Fibroblast of upper back skin (primary cell): Measurements from ENCODE around the gene TAF6L.
A peak's percentile ranks its signal among the peaks of the same experiment; 100 is the strongest.
"Not testable (repeated sequence)": the region's sequence is repeated elsewhere in the genome, so short reads cannot be mapped to it uniquely, and the experiment has no call there.

Experiments
- DNase-seq: peaks from one replicate; pipeline ENCODE4 v3.0.0-alpha.2; 2013

The TAF6L gene

DNA sequence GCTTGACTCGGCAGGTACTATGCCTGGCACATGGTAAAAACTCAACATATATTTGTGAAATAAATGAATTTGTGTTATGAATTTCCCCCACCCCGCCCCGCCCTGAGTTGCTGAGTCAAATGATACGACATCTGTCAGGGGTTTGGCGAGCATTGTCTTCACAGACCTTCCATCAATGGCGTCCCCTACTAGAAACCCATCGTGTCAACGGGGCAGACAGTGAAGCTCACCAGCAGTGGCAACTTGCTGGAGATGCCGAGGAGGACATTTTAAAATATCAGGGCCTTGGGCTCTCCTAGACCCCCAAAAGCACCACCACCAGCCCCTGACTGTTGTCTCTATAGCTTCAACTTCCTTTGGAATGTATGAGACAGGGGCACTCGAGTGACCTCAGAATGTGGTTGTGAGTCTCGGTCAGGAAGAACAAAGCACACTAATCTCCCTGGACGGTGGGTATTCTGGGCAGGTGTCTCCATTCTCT lies 34.8 kb downstream of the TAF6L start:
- no peak for DNase-seq

DNA sequence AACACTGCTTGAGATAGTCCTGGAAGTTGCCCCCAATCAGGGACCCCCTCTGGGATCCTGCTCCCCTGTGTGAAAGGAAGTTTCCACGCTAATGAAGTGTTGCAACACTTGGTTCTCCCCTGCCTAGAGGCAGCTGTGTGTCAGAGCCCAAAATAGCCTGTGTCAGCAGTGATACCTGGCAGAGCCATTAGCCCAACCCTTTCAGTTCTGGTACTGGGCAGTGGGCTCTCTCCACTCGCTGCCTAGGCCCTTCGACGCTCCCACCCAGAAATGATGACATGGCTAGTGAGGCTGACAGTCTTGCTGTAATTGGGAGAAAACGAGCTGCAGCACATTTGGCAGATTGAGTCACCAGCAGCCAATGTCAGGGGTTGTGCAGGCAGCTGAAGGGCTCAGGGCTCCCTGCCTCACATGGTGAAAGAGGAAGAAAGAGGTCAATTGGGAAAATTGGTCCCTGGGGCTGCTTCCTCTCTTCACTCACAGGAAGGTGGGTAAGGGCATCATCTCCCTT lies 35.5 kb downstream of the TAF6L start:
- no peak for DNase-seq

DNA sequence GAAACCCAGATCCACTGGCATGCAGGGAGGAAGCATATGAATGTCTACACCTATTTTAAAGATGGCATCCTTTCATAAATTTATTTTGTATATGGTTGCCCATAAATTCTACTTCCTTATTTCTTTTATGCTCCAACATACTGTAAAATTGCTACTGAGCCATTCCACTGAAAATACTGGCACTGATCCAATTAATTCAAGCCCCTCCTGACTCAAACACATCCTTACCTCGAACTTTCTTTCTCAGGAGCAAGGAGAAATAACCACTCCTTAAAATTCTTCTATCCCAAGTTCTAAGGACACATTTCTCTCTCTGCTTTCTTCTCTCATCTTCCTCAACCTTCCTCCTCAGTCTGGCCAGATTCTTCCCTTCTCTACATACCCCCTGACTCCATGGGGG lies 39.6 kb downstream of the TAF6L start:
- no peak for DNase-seq

DNA sequence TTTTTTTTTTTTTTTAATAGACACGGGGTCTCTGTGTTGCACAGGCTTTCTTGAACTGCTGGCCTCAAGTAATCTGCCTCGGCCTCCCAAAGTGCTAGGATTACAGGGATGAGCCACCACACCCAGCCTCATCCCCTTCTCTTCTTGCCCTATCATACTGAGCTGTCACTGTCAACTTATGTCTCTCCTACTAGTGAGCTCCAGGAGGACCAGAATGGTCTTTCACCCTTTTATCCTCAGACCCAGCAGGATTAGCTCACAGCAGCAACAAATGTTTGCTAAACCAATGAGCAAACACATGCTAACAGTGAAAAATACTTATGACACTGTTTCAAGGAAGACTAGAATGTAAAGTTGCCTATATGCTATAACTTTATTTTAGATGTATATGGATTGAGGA lies 40.5 kb downstream of the TAF6L start:
- no peak for DNase-seq

DNA sequence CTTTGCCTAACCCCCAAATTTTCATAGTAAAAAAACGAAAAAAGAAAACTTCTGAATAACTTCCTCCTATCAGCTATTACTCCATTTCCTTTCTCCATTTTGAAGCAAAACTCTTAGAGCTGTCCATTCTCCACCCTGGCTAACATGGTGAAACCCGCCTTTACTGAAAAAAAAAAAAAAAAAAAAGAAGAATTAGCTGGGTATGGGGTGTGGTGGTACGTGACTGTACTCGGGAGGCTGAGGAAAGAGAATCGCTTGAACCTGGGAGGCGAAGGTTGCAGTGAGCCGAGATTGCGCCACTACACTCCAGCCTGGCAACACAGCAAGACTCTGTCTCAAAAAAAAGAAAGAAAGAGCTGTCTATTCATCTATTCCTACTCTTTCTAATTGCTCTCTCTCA lies 45.4 kb downstream of the TAF6L start:
- DNase-seq = no peak

DNA sequence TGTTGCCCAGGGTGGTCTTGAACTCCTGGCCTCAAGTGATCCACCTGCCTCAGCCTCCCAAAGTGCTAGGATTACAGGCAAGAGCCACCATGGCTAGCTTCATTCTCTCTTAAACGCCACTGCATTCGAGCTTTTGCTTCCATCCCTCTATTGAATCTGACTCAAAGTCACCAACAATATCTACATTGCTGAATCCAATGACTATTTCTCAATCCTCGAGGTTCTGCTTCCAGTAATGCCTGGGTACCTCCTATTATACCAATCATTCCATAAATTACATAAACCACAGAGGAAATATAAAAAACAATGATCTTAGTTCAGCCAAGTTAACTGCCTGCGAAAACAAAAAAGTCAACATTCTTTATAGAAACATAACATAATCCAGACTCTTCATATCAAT lies 45.9 kb downstream of the TAF6L start:
- DNase-seq = no peak

DNA sequence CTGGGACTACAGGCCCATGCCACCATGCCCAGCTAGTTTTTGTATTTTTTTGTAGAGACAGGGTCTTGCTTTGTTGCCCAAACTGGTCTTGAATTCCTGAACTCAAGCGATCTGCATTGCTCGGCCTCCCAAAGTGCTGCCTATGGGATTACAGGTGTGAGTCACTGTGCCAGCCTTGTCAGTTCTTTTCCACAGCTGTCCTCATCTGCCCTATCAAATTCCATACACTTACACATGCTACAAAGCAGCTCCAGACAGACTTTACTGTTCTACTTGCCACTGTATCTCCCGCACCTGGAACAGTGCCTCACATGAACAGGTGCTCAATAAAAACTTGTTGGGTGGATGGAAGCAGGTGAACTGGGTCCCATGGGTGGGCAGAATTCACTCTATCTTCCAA lies 52.5 kb downstream of the TAF6L start:
- no peak for DNase-seq

DNA sequence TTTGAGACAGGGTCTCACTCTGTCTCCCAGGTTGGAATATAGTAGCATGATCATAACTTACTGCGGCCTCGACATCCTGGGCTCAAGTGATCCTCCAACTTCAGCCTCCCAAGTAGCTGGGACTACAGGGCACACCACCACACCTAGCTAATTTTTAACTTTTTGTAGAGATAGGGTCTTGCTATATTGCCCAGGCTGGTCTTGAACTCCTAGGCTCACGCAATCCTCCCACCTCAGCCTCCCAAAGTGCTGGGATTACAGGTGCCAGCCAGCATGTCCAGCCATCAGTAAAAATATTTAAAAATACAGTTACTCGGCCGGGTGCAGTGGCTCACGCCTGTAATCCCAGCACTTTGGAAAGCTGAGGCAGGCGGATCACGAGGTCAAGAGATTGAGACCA lies 56.9 kb downstream of the TAF6L start:
- not testable (repeated sequence) for DNase-seq

DNA sequence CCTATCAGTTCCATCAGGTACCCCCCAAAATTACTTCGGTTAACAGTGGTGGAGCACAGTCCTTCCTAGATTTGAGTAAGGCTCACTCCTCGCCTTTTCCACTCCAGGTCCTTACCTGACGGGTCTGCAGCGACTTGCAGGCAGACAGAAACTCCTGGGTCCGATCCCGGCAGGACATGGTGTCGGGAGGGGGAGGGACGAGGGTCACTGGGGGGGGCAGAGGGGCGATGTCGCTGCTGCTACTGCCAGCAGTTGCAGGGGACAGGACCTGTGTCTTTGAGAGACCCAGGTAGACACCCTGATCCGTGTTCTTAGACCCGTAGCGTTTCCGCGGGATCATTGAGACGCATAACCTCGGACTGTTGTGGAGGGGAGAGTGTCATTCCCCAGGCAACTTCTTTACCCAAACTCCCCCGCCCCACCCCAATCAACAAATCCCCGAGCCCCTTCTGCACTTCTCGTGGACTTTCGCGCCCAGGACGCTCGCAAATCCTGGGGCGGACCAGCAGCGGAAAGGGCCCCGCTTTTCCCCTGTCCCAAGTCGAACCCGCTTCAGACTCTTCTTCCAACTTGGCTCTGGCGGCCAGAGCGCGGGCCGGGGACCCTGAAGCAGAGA lies 59.8 kb downstream of the TAF6L start:
- no peak for DNase-seq

DNA sequence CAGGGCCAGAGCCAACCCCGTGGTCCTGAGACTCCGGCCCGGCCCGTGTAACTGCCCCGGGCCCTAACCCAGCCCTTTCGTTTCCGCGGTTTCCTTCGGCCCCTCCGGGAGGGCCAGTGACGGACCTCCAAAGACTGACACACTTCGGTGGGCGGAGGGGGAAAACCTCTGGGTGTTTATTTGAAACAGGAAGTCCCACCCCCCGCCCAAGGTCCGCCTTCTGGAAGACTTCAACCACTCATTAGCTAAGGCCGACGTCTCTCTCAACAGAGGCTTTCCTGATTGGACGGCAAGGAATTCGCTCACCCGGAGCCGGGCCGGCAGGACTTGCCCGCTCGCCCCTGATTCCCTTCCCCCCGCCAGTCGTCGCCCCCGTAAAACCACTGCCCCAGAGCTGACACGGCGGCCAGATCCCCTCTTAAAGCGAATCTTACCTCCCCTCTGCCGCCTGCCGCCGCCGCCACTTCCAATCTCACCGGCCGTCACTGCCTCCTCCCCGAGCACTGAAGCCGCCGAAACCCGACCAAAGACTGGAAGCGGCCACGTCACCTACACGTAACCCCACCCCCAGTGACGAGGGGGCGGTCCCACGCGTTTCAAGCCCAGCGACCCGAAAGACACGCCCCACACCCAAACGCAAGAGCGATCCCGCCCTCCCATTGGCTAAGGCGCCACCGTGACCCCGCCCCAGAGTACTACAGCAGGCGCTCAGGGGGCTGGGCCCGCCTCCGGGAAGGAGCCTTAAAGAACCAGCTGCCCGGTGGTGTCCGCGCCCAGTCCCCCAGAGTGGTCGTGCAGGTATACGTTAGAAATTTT lies 60.5 kb downstream of the TAF6L start, which contains the start of gene STX5:
Gene STX5, minus strand, starts transcription at position 532 of the 816 bp plus-strand sequence. CDS start 808 bp downstream, outside the sequence.
- peak; percentile 98 for DNase-seq

DNA sequence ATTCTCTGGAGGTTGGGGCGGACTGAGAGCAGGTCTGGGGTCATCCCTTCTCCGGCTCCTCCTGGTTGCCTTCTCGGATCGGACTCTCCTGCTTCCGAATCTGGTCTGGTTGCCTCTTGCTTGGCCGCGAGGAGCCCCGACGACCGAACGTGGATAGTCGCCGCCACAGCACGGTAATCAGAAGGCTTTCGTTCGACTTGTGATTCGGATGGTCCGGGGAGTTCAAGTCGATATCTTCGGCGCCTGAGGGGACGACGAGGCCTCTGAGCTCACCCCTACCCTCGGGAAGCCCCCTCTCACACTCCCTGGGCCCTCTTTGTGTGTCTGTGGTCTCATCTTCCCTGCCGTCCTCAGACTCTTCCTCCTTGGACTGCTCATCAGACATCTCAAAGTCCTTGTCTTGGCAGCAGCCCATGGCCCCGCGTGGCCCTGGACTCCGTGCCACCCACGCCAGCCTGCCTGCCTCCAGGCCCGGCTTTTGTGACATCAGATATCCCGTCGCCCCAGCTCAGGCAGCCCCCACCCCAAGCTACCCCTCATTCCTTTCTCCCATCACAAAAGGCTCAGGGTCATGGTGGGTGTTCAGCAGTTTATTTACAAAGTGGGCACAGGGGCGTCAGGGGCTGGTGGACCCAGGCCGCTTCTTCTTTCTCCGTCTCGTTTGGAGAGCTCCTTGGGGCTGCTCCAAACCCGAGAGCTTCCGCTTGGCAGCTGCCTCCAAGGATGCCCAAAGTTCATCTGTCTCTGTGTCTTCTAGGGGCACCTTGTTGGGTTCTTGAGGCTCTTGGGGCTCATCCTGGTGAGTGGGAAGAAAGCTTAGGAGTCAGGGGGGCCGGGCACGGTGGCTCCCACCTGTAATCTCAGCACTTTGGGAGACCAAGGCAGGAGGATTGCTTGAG lies 61.4 kb downstream of the TAF6L start, which contains the start of gene TEX54:
Gene TEX54, minus strand, starts transcription at position 506 of the 899 bp plus-strand sequence.
- DNase-seq = no peak

DNA sequence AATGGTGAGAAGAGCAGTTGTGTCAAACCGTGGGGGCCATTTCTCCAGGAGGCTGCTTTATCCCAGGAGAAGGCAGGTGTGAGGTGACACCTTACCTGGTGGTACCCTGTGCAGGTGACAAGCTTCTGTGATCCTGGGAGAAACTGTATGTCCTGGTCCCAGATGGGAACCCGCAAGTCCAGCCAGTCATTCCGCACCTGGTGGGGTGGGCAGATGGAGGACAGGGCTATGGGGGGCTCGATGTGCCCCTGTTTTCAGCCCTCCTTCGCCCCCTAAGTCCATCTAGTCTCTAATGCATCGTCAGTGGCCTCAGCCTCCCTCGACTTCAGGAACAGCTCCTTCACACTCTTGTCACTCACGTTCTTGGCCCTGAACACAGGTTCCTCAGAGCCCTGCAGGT lies 64.1 kb downstream of the TAF6L start:
- no peak for DNase-seq
